HG02938 (cell line): ENCODE measurements around the gene MLX.

Experiments used
- ATAC-seq: cut with Tn5 transposase; IDR thresholded peaks from one replicate; pipeline ENCODE4 v1.9.1; 2021; ENCODE audit warnings: mild to moderate bottlenecking, moderate library complexity; ENCODE audit not compliant: unreplicated experiment

Gene MLX

GRCh38 chr17:42566883-42567573 is at the start of gene MLX:
Gene MLX, plus strand, starts transcription at chr17:42567100. Its CDS starts 25 bp downstream, at chr17:42567125.
- ATAC-seq, result peak; percentile 49

- no peak for ATAC-seq
These were observed 49.4 kb upstream of the MLX start for GRCh38 chr17:42517516-42517915.

GRCh38 chr17:42518046-42518754 is 48.7 kb upstream of the MLX start:
- ATAC-seq, result no peak

GRCh38 chr17:42518755-42519545 is 48.0 kb upstream of the MLX start:
- no peak for ATAC-seq

- no peak for ATAC-seq
These were observed 47.1 kb upstream of the MLX start for GRCh38 chr17:42519546-42520491.

- ATAC-seq, result no peak
These were observed 46.4 kb upstream of the MLX start for GRCh38 chr17:42520540-42520951.

- no peak for ATAC-seq
These were observed 45.9 kb upstream of the MLX start for GRCh38 chr17:42521036-42521435.

- ATAC-seq, result no peak
These were observed 45.1 kb upstream of the MLX start for GRCh38 chr17:42521666-42522262.

- no peak for ATAC-seq
These were observed 44.6 kb upstream of the MLX start for GRCh38 chr17:42522263-42522790.

- ATAC-seq, result no peak
These were observed 44.1 kb upstream of the MLX start for GRCh38 chr17:42522798-42523278.

GRCh38 chr17:42525221-42525620 is 41.7 kb upstream of the MLX start:
- ATAC-seq, result no peak

GRCh38 chr17:42526031-42526444 is 40.9 kb upstream of the MLX start:
- ATAC-seq, result no peak

- no peak for ATAC-seq
These were observed 39.0 kb upstream of the MLX start for GRCh38 chr17:42527932-42528331.

GRCh38 chr17:42529061-42529460 is 37.8 kb upstream of the MLX start:
- ATAC-seq, result no peak

- no peak for ATAC-seq
These were observed 35.9 kb upstream of the MLX start for GRCh38 chr17:42530952-42531454.

- no peak for ATAC-seq
These were observed 35.2 kb upstream of the MLX start for GRCh38 chr17:42531455-42532354.

GRCh38 chr17:42535155-42536047 is 31.5 kb upstream of the MLX start:
- ATAC-seq, result no peak

- ATAC-seq, result peak; percentile 70
These were observed 30.9 kb upstream of the MLX start, which contains the start of gene NAGLU for GRCh38 chr17:42536048-42536371. Gene NAGLU, plus strand, starts transcription at chr17:42536241. Its CDS starts 32 bp downstream, at chr17:42536273.
